GM12892 (cell line): ENCODE results near the gene LRRN2.

Source experiments
- POLR2A ChIP-seq: IDR thresholded peaks from 2 replicates; pipeline ENCODE4 v1.6.1; 2011; ENCODE audit warnings: low read depth, low read length, control low read depth
- POLR2AphosphoS5 ChIP-seq: IDR thresholded peaks from 2 replicates; pipeline ENCODE4 v1.6.1; 2011; ENCODE audit warnings: low read depth, low read length, control low read depth
- TAF1 ChIP-seq: IDR thresholded peaks from 2 replicates; pipeline ENCODE4 v1.6.1; 2011; ENCODE audit warnings: low read depth, mild to moderate bottlenecking, control low read depth, low read length, borderline replicate concordance

GRCh38 chr1:204571631-204572030 is 113.9 kb downstream of the LRRN2 start:
- TF ChIP-seq POLR2AphosphoS5 (no peak), POLR2A (no peak), TAF1 (no peak)
